Fibroblast of skin of left biceps (primary cell): ENCODE results near the gene STRIT1.
"Not testable (repeated sequence)": the region's sequence is repeated elsewhere in the genome, so short reads cannot be mapped to it uniquely, and the experiment has no call there.

Experiments used
- DNase-seq, 2 experiments: peaks; one replicate each; pipeline ENCODE4 v3.0.0-alpha.2; 2013; ENCODE audit warnings: low read depth in 2 of 2

STRIT1 gene

GRCh38 chr3:155270485-155271342, 22.8 kb downstream of the STRIT1 start:
- DNase-seq, result no peak

GRCh38 chr3:155270063-155270462, 23.4 kb downstream of the STRIT1 start:
- DNase-seq, result no peak

- not testable (repeated sequence) for DNase-seq
These were observed 30.6 kb downstream of the STRIT1 start for GRCh38 chr3:155262855-155263254.

- DNase-seq, result no peak
These were observed 31.2 kb downstream of the STRIT1 start for GRCh38 chr3:155262295-155262694.

GRCh38 chr3:155254445-155254844, 39.0 kb downstream of the STRIT1 start:
- no peak for DNase-seq

- DNase-seq, result peak; percentile 51 to 57
These were observed 40.9 kb downstream of the STRIT1 start for GRCh38 chr3:155252535-155252934.

- DNase-seq, result no peak
These were observed 41.5 kb downstream of the STRIT1 start for GRCh38 chr3:155252021-155252420.

- no peak for DNase-seq
These were observed 44.8 kb downstream of the STRIT1 start for GRCh38 chr3:155248531-155249187.

GRCh38 chr3:155244699-155245098, 48.8 kb downstream of the STRIT1 start:
- no peak for DNase-seq

GRCh38 chr3:155244216-155244615, 49.3 kb downstream of the STRIT1 start:
- DNase-seq, result no peak

- DNase-seq, result no peak
These were observed 50.0 kb downstream of the STRIT1 start for GRCh38 chr3:155243512-155243921.

- no peak for DNase-seq
These were observed 51.1 kb downstream of the STRIT1 start for GRCh38 chr3:155242342-155242741.

- peak; percentile 74 to 80 for DNase-seq
These were observed 51.9 kb downstream of the STRIT1 start for GRCh38 chr3:155241579-155241978.
